Uterus (tissue), 4 donors: Measurements from ENCODE around the gene SSNA1. TPM values are rescaled to one million over a fixed set of nuclear protein-coding genes. Genes with fewer than 3 reads are reported as not detected.

Source experiments
- DNase-seq, 2 donors: peaks; one replicate each; pipeline ENCODE4 v3.0.0-alpha.2; 2019 to 2020
- H3K27ac ChIP-seq, 2 donors: fragments of 200-600 bp; sonication (generic); 1 replicate in 1 of 2; 2 replicates in 1 of 2; pipeline ENCODE4 v1.5.1; 2016 to 2018
- H3K27me3 ChIP-seq, 2 donors: fragments of 200-600 bp; sonication (generic); one replicate each; pipeline ENCODE4 v1.5.1; 2018 to 2019; ENCODE audit warnings: control low read depth in 1 of 2
- H3K36me3 ChIP-seq, 2 donors: fragments of 200-600 bp; sonication (generic); one replicate each; pipeline ENCODE4 v1.5.1; 2019; ENCODE audit warnings: control low read depth in 1 of 2
- H3K4me1 ChIP-seq, 2 donors: fragments of 200-600 bp; sonication (generic); one replicate each; pipeline ENCODE4 v1.5.1; 2018 to 2019; ENCODE audit warnings: control low read depth in 1 of 2
- H3K4me3 ChIP-seq, 2 donors: fragments of 200-600 bp; sonication (generic); 1 replicate in 1 of 2; 2 replicates in 1 of 2; pipeline ENCODE4 v1.5.1; 2018 to 2019; ENCODE audit warnings: mild to moderate bottlenecking in 1 of 2
- H3K9me3 ChIP-seq, 2 donors: fragments of 200-600 bp; sonication (generic); one replicate each; pipeline ENCODE4 v1.5.1; 2019; ENCODE audit warnings: control low read depth in 1 of 2
- CTCF ChIP-seq, 4 experiments: fragments of 200-600 bp in 2 of 4; fragments of 450-650 bp in 2 of 4; sonication (generic) in 2 of 4; IDR thresholded peaks; one replicate each; pipeline ENCODE4 v1.5.1; 2016 to 2019; ENCODE audit warnings: antibody characterized with exemption in 4 of 4, mild to moderate bottlenecking in 2 of 4, moderate library complexity in 1 of 4
- POLR2A ChIP-seq, 2 donors: fragments of 450-650 bp; IDR thresholded peaks; one replicate each; pipeline ENCODE4 v1.6.1; 2016; ENCODE audit warnings: antibody characterized with exemption in 2 of 2, mild to moderate bottlenecking in 1 of 2, moderate library complexity in 1 of 2
- intact Hi-C: fragments of 100-400 bp; cut with DNase I; formaldehyde crosslinking; loops from one replicate; pipeline ENCODE4 v1.15.1; 2023; ENCODE audit warnings: low total_unique reads
- total RNA-seq, 4 donors: library from RNA; depleted of rRNA in 3 of 4; stranded (reverse); fragments of >200 nt in 3 of 4; gene quantifications; one replicate each; pipeline versions ENCODE4 v1.1.0 to v1.2.4, GENCODE V29; 2014 to 2023
- donor health status: DM: yes; HTN: yes; CAD: no.

Gene SSNA1
- total RNA-seq, 4 donors from 2014 or later, result 17.1 to 47.1 (median 40.6) TPM

GRCh38 chr9:137176302-137177182, 11.9 kb upstream of the SSNA1 start:
- TF ChIP-seq POLR2A (IDR thresholded peaks at IDR 0.05) (no peak), CTCF (IDR thresholded peaks at IDR 0.05) (peak in 3 of 4 experiments; percentile 12 to 41 (median 33))
- DNase-seq, result no peak
- Histone ChIP-seq H3K27ac (no peak overlapping the region), H3K4me3 (no peak overlapping the region), H3K9me3 (no peaks in the 10 kb centered on the region), H3K27me3 (no peaks in the 10 kb centered on the region), H3K36me3 (no peaks in the 10 kb centered on the region), H3K4me1 (no peaks in the 10 kb centered on the region)
- intact Hi-C loops, result no loop called here

GRCh38 chr9:137178201-137178938, 10.1 kb upstream of the SSNA1 start:
- DNase-seq, result no peak
- Histone ChIP-seq H3K4me1 (no peaks in the 10 kb centered on the region), H3K9me3 (no peaks in the 10 kb centered on the region), H3K27me3 (no peaks in the 10 kb centered on the region), H3K36me3 (no peaks in the 10 kb centered on the region), H3K4me3 (no peak overlapping the region), H3K27ac (no peak overlapping the region)
- intact Hi-C loops, result no loop called here
- no peak for TF ChIP-seq POLR2A (IDR thresholded peaks at IDR 0.05)
- TF ChIP-seq CTCF (IDR thresholded peaks at IDR 0.05), result no peak

- Histone ChIP-seq H3K4me3 (no peak overlapping the region), H3K4me1 (no peaks in the 10 kb centered on the region), H3K36me3 (no peaks in the 10 kb centered on the region), H3K9me3 (no peaks in the 10 kb centered on the region), H3K27me3 (no peaks in the 10 kb centered on the region), H3K27ac (no peak overlapping the region)
- intact Hi-C loops, result no loop called here
- no peak for TF ChIP-seq CTCF (IDR thresholded peaks at IDR 0.05)
- TF ChIP-seq POLR2A (IDR thresholded peaks at IDR 0.05), result no peak
- no peak for DNase-seq
Observed at GRCh38 chr9:137178939-137179630, 9.4 kb upstream of the SSNA1 start.

GRCh38 chr9:137179761-137180160, 8.7 kb upstream of the SSNA1 start:
- DNase-seq, result no peak
- intact Hi-C loops, result no loop called here
- Histone ChIP-seq H3K9me3 (no peaks in the 10 kb centered on the region), H3K27ac (no peak overlapping the region), H3K4me1 (no peaks in the 10 kb centered on the region), H3K27me3 (no peaks in the 10 kb centered on the region), H3K36me3 (no peaks in the 10 kb centered on the region), H3K4me3 (no peak overlapping the region)
- TF ChIP-seq CTCF (IDR thresholded peaks at IDR 0.05) (no peak), POLR2A (IDR thresholded peaks at IDR 0.05) (no peak)
